Endothelial cell of hepatic sinusoid (primary cell): ENCODE results near the gene ATP2A2.

Source experiments
- in situ Hi-C: cut with HindIII; loops from 2 replicates; pipeline ENCODE4 v1.10.0; 2017; ENCODE audit warnings: low sequenced_read_pairs

The ATP2A2 gene

GRCh38 chr12:110286623-110287022 lies 5.6 kb downstream of the ATP2A2 start:
- in situ Hi-C loops, result loop anchor here (5.0 to 10.0 kb wide), 6 partner anchors 34 to 229 kb away; no protein-coding TSS in a partner anchor

- in situ Hi-C loops, result loop anchor here (5.0 to 10.0 kb wide), 6 partner anchors 36 to 231 kb away; no protein-coding TSS in a partner anchor
Measured at GRCh38 chr12:110287986-110288385, 6.9 kb downstream of the ATP2A2 start.

DNA sequence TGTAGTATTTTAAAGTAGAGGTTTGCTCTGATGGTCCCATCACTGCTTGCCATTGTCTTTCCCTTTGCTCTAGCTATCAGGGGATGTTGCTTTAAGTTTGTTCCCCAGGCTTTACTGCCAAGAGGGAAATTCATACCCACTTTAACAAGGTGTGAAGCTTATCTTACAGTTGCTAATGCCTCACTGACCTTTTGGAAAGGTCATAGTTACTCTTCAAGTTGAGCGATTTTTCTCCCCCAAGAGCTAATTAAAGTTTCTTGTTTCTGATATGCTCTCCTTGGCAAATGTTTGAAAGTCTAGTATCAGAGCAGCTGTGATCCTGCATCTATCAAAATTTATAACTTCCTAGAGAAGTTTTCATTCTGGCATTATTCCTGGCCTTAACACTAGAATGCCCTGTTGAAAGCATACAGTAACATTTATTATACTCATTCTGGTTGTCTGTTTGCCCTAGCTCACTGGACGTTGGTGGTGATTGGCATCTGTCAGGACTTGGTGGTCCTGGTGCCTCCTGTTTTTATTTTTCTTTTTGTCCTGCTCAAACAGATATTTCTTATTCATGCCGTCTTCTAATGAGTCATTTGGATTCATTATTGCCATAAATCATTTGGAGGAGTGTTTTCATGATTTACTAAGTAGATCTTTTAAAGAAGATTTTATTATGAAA lies 8.1 kb downstream of the ATP2A2 start:
- in situ Hi-C loops, result loop anchor here (5.0 to 10.0 kb wide), 6 partner anchors 37 to 232 kb away; no protein-coding TSS in a partner anchor

- in situ Hi-C loops, result loop anchor here (5.0 to 10.0 kb wide), 6 partner anchors 37 to 232 kb away; no protein-coding TSS in a partner anchor
Measured at GRCh38 chr12:110289711-110290078, 8.6 kb downstream of the ATP2A2 start.

DNA sequence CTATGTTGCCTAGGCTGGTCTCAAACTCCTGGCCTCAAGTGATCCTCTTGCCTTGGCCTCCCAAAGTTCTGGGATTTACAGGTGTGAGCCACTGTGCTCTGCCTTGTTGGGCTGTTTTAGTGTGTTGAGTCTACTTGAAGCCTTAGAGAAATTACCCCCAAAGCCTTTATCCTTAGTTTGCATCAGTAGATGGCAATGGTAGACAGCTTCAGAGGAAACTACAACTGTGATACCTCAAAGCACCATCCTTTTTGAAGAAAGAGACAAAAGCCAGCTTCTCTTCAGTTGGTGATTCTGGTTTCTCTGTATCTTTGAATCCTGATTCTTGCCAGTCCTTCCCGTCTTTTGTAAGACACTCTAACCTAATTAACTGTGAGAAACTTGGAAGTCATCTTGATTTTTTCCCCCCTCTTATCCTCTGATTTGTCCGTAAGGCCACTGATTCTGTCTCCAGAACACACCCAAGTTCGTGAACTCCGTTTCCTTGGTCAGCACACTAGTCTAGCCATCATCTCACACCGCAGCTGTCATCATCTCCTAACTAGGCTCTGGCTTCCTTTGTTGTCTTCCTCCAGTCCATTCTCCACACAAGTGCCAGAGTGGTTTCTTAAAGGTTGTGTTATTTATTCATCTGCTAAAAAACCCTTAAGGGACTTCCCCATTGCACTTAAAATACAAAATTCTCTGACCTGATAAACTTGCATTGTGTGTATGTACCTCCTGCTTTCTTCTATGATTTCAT lies 20.2 kb downstream of the ATP2A2 start:
- in situ Hi-C loops, result no loop called here

GRCh38 chr12:110304061-110304551 lies 23.1 kb downstream of the ATP2A2 start:
- in situ Hi-C loops, result no loop called here

GRCh38 chr12:110307372-110307771 lies 26.3 kb downstream of the ATP2A2 start:
- in situ Hi-C loops, result no loop called here

- in situ Hi-C loops, result no loop called here
Measured at GRCh38 chr12:110310763-110311162, 29.7 kb downstream of the ATP2A2 start.

DNA sequence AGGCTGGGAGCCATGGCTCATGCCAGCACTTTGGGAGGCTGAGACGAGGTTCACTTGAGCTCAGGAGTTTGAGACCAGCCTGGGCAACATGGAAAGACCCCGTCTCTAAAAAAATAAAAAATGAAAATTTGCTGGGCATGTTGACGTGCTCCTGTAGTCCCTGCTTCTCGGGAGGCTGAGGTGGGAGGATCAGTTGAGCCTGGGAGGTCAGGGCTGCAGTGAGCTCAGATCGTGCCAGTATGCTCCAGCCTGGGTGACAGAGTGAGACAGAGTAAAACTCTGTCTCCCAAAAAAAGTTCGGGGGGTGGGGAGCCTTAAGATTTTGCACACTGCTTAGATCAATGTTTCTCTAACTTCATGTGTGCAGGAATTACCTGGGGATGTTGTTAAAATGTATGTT lies 30.9 kb downstream of the ATP2A2 start:
- in situ Hi-C loops, result no loop called here

DNA sequence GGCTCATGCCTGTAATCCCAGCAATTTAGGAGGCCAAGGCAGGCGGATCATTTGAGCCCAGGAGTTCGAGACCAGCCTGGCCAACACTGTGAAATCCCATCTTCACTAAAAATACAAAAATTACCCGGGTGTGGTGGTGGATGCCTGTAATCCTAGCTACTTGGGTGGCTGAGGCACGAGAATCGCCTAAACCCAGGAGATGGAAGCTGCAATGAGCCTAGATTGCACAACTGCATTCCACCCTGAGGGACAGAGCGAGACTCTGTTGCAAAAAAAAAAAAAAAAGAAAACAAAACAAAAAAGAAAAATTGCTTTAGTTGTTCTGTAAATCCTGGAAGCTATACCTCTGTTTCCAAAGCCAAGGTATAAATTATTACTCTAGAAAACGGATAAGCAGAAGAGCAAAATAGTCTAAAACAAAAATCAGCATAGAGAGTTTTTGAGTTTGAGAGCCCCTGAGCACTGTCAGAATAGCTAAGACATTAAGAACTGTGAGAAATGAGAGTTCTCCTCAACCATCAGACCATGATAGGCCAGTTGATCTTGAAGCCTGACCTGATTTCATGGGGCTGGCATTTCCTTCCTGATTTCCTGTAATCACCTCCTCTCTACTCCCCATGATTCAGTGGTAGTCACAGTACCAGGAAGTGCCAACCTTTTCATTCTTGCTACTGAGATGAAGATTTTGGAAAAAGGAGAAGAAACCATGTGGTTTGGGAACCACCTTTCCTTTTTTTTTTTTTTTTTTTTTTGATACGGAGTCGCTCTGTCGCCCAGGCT lies 31.7 kb downstream of the ATP2A2 start:
- in situ Hi-C loops, result no loop called here

- in situ Hi-C loops, result no loop called here
Measured at GRCh38 chr12:110314308-110314707, 33.3 kb downstream of the ATP2A2 start.

DNA sequence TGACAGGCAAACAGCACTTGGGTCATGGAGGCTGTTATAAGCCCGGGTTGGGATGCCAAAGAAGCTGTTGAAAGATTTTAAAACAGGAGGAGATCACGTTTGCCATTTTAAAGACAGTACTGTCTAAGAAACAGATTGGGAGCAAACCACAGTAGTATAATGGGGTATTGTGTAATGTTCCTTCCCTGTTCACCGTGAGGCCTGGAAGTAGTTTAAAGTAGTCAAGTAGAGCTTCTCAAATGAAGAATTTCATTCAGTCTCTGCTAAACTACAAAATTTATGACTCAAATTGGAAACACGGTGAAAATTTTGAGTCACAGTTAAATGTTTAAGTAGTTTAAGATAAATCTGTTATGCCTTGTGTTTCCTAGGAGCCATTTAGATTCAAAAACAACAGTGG lies 35.8 kb downstream of the ATP2A2 start:
- in situ Hi-C loops, result no loop called here

DNA sequence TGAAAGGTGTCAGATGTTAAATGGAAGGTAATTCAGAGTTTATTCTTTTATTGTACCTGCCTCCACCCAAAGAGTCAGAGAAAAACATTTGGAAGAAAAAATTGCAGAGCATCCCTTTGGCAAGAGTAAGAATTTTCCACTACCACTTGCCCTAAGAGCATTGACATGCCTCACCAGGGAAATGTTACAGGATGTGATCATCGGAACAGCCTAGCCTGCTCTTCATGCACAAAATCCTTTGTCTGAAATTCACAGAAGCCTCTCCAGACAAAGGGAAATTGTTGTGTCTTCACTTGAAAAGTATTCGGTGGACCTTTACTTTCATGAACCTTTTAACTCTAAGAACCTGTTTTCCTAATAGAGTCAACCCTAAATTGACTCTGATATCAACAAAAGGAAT lies 36.9 kb downstream of the ATP2A2 start:
- in situ Hi-C loops, result no loop called here

DNA sequence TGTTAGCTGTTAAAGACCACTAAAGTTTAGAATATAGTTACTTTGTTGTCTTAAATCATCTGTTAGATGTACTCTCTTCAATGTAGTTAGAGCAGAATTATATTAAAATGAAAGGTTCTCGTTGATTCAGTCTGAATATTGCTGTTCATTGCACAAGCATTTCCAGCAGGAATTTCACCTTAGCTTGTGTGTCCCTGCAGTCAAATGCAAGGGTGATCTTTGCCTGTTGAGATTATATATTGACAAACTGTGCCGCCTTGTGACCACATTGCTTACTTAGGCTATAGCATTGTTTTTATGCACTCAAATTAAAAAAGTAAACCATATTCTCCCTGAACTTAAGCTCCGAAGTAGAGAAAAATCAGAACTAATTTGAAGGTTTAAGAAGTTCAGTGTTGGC lies 39.5 kb downstream of the ATP2A2 start:
- in situ Hi-C loops, result no loop called here

- in situ Hi-C loops, result loop anchor here (5.0 kb wide), 2 partner anchors 42 to 58 kb away; no protein-coding TSS in a partner anchor
Measured at GRCh38 chr12:110329710-110330109, 48.7 kb downstream of the ATP2A2 start.

GRCh38 chr12:110330124-110330523 lies 49.1 kb downstream of the ATP2A2 start:
- in situ Hi-C loops, result loop anchor here (5.0 kb wide), 2 partner anchors 43 to 57 kb away; no protein-coding TSS in a partner anchor

DNA sequence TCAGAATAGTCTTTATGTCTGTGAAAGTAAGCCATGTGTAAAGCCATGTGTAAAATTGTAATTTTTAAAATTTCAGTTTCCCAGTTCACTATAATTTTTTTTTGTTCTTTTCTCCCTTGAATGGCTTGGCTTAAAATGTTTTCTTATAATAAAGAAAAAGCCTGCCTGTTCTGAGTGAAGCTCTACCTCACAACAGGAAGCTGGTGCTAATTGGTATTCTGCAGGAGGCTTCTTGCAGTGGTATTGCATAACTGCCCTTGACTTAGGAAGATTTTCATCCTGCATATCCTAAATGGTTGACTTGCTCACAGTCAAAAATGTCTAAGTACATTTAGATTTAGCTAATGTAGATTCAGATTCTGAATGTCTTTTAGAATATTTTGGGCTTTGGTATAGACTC lies 49.5 kb downstream of the ATP2A2 start:
- in situ Hi-C loops, result loop anchor here (5.0 kb wide), 2 partner anchors 43 to 57 kb away; no protein-coding TSS in a partner anchor

DNA sequence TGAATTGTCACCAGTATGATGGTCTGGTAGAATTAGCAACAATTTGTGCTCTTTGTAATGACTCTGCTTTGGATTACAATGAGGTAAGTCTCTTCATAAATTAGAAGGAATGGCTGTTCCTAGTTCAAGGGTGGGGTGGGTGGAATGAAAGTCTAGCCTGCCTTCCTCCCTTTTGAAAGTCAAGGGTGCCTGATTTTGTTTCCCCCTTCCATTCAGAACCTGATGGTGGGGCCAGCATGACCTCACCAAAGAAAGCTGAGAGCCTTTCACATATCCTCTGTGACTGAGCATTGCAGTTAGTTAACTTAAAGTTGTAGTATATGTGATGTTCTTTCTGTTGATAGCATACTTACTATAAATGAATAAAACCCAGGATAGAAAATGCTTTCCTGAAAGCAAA lies 52.2 kb downstream of the ATP2A2 start:
- in situ Hi-C loops, result loop anchor here (5.0 kb wide), 2 partner anchors 46 to 54 kb away; no protein-coding TSS in a partner anchor

GRCh38 chr12:110335481-110336045 lies 54.5 kb downstream of the ATP2A2 start:
- in situ Hi-C loops, result no loop called here

DNA sequence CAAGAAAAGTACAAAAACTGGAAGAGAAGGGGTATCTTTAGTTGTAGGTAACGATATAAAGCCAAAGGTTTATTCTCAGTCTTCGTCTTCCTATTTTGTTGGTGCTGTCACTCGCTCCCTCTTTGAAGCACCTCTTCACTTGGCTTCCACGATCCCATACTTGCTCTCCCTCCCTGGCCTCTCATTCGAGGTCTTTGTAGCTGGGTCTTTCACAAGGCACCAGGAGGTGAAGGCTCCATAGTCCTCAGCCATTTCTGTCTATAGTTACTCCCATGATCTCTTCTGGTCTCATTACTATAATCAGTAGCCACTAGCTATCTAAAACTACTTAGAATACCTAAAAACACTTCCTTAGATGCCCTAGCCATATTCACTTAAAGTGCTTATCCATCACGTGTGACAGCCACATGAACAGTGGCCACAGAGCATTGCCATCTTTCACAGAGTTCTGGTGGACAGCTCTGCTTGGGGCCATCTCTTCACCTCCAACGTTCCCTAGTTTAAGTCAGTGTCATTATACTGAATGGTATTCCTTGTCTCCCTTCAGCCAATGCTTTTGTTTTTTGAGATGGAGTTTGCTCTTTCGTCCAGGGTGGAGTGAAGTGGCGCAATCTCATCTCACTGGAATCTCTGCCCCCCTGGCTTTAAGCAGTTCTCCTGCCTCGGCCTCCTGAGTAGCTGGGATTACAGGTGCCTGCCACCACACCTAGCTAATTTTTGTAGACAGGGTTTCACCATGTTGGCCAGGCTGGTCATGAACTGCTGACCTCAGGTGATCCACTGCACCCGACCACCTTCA lies 57.1 kb downstream of the ATP2A2 start:
- in situ Hi-C loops, result no loop called here
